ENCODE results near the gene CCDC33. TPM values are rescaled to one million over a fixed set of nuclear protein-coding genes. Genes with fewer than 3 reads are reported as not detected.

CCDC33 gene
- total RNA-seq, 4 donors from 2014 or later, result 0.40 TPM; not detected in 3

DNA sequence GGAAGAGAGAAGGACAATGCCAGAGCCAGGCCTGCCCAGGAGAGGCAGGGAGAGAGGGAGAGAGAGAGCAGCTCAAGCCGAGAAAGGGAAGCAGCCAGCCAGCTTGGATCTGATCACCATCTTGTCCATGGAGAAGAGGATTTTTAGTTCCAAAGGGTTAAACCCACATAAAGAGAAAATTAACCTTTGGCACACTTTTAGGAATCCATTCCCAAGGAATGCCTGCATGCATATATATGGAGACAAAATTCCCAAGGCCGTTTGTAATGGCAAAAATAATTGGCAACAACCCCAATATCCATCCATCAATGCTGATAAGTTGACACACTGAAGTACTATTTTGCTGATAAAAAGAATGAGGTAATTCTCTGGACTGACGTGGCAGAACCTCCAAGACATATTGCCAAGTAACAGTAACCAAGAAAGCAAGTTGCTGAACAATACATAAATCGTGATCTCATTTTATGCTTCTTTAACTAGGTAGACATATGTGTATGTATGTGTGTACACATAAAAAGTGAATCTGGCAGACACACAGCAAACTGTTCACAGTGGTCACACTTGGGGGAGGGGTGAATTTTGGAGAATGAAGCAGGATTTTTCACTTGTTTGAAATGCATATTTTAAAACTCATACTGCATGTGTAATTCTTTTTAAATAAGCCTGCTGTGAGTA, 26.0 kb upstream of the CCDC33 start:
- DNase-seq, result no peak
- TF ChIP-seq CTCF (IDR thresholded peaks at IDR 0.05) (no peak), POLR2A (IDR thresholded peaks at IDR 0.05) (no peak)
- H3K27ac ChIP-seq, result no peak overlapping the region
- H3K4me3 ChIP-seq, result no peak overlapping the region
- H3K27me3 ChIP-seq, result no peaks in the 10 kb centered on the region
- H3K4me1 ChIP-seq, result no peaks in the 10 kb centered on the region
- H3K9me3 ChIP-seq, result no peaks in the 10 kb centered on the region
- H3K36me3 ChIP-seq, result no peaks in the 10 kb centered on the region

DNA sequence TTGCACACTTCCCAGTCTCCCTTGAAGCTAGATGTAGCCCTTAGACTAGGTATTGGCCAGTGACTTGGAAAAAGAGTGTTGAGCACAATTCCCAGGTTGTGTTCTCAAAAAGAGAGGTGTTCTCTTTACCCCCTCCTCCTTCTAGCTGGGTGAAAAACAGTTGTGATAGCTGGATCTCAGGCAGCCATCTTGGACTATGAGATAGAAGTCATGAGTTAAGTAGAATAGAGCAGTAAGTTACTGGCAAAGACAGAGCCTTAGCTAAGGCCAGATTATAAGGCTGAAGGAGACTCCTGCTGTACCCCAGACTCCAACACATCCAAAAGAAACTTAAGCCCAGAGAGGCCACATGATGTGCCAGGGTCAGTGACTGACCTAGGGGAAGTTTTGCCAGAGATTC, 25.4 kb upstream of the CCDC33 start:
- Histone ChIP-seq H3K27me3 (no peaks in the 10 kb centered on the region), H3K36me3 (no peaks in the 10 kb centered on the region), H3K4me1 (no peaks in the 10 kb centered on the region), H3K4me3 (no peak overlapping the region), H3K27ac (no peak overlapping the region), H3K9me3 (no peaks in the 10 kb centered on the region)
- no peak for DNase-seq
- TF ChIP-seq POLR2A (IDR thresholded peaks at IDR 0.05) (no peak), CTCF (IDR thresholded peaks at IDR 0.05) (no peak)

DNA sequence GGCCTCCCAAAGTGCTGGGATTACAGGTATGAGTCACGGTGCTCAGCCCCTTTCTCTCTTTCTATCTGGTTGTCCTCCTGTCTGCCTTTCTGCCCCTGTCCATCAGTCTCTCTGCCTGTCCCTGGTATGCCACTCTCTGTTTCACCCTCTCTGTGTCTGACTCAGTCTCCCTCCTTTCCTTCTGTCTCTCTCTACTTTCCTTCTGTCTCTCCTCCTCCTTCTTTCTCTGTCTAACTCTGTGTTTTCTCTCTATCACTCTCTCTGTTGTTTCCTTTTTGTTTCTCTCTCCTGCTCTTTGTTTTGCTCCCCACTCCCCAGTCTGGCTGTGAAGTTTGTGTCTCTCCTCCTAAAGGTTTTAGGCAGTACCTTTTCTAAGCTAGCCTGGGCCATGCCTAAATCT, 24.5 kb upstream of the CCDC33 start:
- Histone ChIP-seq H3K27me3 (no peaks in the 10 kb centered on the region), H3K4me1 (no peaks in the 10 kb centered on the region), H3K4me3 (no peak overlapping the region), H3K9me3 (no peaks in the 10 kb centered on the region), H3K27ac (no peak overlapping the region), H3K36me3 (no peaks in the 10 kb centered on the region)
- no peak for DNase-seq
- no peak for TF ChIP-seq CTCF (IDR thresholded peaks at IDR 0.05)
- TF ChIP-seq POLR2A (IDR thresholded peaks at IDR 0.05), result no peak

DNA sequence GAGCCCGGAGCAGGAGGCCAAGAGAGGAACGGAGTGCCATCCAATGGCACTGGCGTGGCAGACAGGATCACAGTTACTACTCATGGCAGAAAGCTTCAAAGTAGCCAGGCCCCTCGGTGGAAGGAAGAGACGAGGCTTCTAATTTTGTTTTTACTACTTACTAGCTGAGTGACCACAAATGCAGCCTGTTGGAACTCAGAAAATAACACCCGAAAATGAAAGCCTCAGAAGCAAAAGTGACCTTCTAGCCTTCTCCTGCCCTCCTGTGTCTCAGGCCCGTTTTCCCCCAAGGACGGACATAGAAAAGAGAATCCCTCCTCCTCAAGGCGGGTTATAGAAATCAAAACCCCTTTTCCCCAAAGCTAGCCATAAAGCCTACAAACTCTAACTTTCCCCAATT, 23.6 kb upstream of the CCDC33 start:
- no peak for DNase-seq
- no peaks in the 10 kb centered on the region for H3K9me3 ChIP-seq
- TF ChIP-seq POLR2A (IDR thresholded peaks at IDR 0.05) (no peak), CTCF (IDR thresholded peaks at IDR 0.05) (no peak)
- no peak overlapping the region for H3K27ac ChIP-seq
- no peaks in the 10 kb centered on the region for H3K36me3 ChIP-seq
- H3K4me1 ChIP-seq, result no peaks in the 10 kb centered on the region
- H3K27me3 ChIP-seq, result no peaks in the 10 kb centered on the region
- no peak overlapping the region for H3K4me3 ChIP-seq

DNA sequence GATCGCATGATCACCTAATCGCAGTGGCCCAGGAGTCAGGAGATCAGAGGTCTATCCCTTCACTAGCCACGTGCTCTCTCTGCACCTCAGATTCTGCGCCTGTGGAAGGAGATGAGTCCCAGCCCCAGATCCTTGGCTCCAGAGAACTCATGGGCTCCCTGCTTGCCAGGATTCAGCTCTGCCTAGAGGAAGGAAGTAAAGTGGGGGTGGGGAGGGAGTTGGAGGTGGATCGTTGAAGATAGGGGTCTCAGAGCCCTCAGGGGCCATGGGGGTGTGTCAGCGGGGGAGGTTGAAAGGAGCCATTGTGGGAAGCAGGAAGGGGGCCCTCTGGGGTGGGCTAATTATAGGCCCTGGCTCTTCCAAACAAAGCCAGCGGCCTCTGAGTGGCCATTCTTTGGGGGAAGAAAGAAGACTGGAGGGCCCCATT, 22.3 kb upstream of the CCDC33 start:
- Histone ChIP-seq H3K4me3 (no peak overlapping the region), H3K36me3 (no peaks in the 10 kb centered on the region), H3K9me3 (no peaks in the 10 kb centered on the region), H3K4me1 (no peaks in the 10 kb centered on the region), H3K27me3 (no peaks in the 10 kb centered on the region), H3K27ac (no peak overlapping the region)
- DNase-seq, result no peak
- no peak for TF ChIP-seq POLR2A (IDR thresholded peaks at IDR 0.05)
- TF ChIP-seq CTCF (IDR thresholded peaks at IDR 0.05), result no peak
